ENCODE measurements around the gene MMP23B.

DNA sequence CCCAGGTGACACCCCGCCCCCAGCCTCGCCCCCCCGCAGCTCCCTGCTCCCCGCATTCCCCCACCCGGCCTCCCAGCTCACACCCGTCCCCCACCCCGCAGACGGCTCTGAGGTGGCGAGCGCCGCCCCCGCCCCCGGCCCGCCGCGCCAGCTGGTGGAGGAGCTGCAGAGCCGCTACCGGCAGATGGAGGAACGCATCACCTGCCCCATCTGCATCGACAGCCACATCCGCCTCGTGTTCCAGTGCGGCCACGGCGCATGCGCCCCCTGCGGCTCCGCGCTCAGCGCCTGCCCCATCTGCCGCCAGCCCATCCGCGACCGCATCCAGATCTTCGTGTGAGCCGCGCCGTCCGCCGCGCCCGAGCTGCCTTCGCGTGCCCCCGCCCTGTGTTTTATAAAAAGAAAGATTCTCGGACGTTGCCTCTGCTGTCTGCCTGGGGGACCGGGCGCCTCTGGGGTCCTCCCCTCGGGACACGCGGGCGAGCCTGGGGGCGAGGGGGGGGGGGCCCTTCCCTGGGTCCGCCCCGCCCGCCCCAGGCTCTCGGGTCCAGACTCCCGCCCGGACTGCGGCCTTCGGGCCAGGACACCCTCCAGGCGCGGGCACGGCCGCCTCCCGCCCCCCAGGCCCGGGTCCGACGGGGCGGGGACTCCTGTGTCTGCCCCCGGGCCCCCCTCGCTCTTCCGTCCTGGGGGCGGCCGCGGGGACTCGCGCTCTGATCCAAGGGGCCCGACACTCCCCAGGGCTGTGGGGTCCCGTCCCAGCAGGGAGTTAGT, 1.6 kb upstream of the MMP23B start:
- TF ChIP-seq, protein P1, sequence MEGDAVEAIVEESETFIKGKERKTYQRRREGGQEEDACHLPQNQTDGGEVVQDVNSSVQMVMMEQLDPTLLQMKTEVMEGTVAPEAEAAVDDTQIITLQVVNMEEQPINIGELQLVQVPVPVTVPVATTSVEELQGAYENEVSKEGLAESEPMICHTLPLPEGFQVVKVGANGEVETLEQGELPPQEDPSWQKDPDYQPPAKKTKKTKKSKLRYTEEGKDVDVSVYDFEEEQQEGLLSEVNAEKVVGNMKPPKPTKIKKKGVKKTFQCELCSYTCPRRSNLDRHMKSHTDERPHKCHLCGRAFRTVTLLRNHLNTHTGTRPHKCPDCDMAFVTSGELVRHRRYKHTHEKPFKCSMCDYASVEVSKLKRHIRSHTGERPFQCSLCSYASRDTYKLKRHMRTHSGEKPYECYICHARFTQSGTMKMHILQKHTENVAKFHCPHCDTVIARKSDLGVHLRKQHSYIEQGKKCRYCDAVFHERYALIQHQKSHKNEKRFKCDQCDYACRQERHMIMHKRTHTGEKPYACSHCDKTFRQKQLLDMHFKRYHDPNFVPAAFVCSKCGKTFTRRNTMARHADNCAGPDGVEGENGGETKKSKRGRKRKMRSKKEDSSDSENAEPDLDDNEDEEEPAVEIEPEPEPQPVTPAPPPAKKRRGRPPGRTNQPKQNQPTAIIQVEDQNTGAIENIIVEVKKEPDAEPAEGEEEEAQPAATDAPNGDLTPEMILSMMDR (conservative IDR thresholded peaks at IDR 0.05; ENCODE audit: low read depth, low read length), result no peak
- no peak for TF ChIP-seq EZH2 (IDR thresholded peaks at IDR 0.05; ENCODE audit: borderline replicate concordance, low read depth, low read length, poor library complexity, severe bottlenecking)
